ENCODE results near the gene MGAT5B.

MGAT5B gene

DNA sequence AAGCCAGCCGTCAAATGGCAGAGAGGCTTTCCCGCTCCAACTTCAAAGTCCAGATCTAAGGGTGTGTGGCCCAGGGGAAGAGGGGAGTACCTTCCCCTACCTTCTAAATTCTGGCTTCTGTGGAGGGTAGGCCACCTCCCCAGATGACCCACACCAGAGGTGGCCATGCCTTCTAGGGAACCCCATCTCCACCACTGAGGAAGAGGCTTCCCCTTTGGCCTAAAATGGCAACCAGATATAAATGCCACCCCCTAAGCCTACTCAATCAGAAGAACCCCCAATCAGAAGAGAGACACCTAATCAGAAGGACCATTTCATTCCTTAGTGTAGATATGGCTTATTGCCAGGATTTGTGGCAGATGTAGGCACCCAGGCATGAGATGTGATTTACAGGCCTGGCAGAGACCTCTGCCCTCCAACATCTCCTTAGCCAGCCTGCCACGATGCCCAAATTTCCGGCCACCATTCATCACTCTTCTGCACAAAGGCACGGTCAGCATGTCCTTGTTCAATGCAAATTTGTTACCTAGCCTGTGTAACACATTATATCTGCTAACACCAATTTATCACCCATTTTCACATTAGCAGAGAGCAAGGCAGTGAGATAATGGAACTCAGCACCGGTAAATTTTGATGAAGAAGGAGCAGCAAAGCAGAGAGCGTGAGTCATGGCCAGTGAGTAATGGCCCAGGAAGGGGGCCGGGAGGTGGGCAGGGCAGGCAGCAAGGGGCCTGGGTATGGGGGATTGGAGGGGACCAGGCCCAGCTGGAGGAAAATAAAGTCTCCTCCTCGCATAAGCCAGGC is 1.2 kb upstream of the MGAT5B start:
- Histone ChIP-seq H3K9me3 (ENCODE audit: control insufficient read depth in 5 of 5, low read length in 5 of 5) (no peaks in the 10 kb centered on the region), H3K4me1 (ENCODE audit: control insufficient read depth in 5 of 5, insufficient read depth in 5 of 5, low read length in 5 of 5) (peaks cover 0 to 20% (median 11%) of the 10 kb centered on the region in 5 donors), H3K9ac (ENCODE audit: low read length in 5 of 5) (no peak overlapping the region), H3K27ac (ENCODE audit: low read depth, low read length) (no peak overlapping the region), H3K4me3 (ENCODE audit: low read depth in 1 of 5, low read length in 5 of 5) (no peak overlapping the region), H3K36me3 (ENCODE audit: control insufficient read depth in 5 of 5, insufficient read depth in 5 of 5, low read length in 5 of 5) (no peaks in the 10 kb centered on the region), H3K27me3 (ENCODE audit: control insufficient read depth in 5 of 5, insufficient read depth in 4 of 5, low read length in 5 of 5) (peaks cover 19 to 50% (median 46%) of the 10 kb centered on the region in 5 donors)

DNA sequence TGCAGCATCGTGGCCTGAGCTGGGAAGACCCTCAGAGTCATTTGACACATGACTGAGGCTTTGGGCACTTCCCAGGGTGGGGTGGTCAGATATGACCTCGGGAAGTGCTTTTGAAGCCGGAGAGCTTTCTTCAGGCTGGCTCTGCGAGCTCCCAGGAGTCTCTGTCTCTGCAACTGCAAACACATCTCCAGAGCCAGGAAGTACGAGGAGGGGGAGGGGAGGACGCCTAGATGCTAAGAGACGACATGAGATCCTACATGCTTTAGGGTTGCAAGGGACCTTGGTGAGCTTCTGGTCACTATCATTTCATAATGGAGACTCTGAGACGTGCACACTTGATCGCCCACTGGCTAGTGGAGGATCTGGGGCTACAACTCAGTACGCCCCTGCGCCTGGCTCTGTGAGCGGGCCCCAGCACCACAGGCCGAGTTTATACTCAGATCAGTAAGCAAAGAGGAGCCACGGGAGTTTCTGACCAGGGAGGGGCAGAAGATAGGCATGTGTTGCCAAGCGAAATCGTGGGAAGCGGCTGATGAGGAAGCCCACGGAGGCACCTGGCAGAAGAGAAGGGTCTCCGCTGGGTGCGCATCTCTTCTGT is 527 bp upstream of the MGAT5B start:
- H3K9ac ChIP-seq (ENCODE audit: low read length in 5 of 5), result no peak overlapping the region
- H3K4me3 ChIP-seq (ENCODE audit: low read depth in 1 of 5, low read length in 5 of 5), result no peak overlapping the region

DNA sequence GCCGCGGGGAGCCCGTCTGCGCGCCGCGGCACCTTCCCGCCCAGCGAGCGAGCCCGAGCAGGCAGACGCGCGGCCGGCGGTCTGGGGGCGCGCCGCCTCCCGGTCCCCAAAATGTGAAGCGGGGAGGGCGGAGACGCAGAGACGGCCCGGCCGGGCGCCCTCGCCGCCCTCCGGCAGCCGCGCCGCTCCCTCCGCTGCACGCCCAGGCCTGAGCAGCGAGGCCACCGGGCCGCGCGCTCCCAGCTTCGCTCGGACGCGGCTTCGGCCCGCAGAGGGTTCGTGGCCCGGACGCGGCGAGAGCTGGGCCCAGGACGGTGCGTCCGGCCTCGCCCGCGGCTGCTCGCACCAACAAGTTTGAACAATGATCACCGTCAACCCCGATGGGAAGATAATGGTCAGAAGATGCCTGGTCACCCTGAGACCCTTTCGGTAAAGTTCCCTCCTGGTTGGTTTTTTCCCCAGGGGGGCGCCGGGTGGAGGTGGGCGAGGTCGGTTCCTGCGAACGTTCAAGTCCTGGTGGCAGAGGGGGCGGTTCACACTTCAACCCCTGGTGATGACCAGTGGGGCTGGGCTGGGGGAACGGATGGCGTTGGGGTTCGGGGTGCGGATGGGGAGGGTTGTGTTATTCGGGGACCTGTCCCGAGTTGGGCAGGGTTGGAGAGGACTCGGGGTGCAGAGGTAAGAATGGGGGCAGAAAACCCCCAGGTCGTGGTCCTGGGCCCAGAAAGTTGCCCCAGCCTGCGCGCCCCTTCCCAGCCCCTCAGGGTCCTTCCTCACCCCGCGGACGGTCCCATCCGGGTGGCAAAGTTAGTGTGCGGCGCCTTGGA is 678 bp downstream of the MGAT5B start:
- Histone ChIP-seq H3K9me3 (ENCODE audit: control insufficient read depth in 5 of 5, low read length in 5 of 5) (no peaks in the 10 kb centered on the region), H3K9ac (ENCODE audit: low read length in 5 of 5) (peak overlapping the region in 1 of 5 donors; percentile 11)

More for the DNA sequence above, 527 bp upstream of the MGAT5B start:
- Histone ChIP-seq H3K36me3 (ENCODE audit: control insufficient read depth in 5 of 5, insufficient read depth in 5 of 5, low read length in 5 of 5) (no peaks in the 10 kb centered on the region), H3K27ac (ENCODE audit: low read depth, low read length) (no peak overlapping the region), H3K4me1 (ENCODE audit: control insufficient read depth in 5 of 5, insufficient read depth in 5 of 5, low read length in 5 of 5) (peaks cover 0 to 20% (median 11%) of the 10 kb centered on the region in 5 donors), H3K9me3 (ENCODE audit: control insufficient read depth in 5 of 5, low read length in 5 of 5) (no peaks in the 10 kb centered on the region), H3K27me3 (ENCODE audit: control insufficient read depth in 5 of 5, insufficient read depth in 4 of 5, low read length in 5 of 5) (peaks cover 19 to 52% (median 48%) of the 10 kb centered on the region in 5 donors)

DNA sequence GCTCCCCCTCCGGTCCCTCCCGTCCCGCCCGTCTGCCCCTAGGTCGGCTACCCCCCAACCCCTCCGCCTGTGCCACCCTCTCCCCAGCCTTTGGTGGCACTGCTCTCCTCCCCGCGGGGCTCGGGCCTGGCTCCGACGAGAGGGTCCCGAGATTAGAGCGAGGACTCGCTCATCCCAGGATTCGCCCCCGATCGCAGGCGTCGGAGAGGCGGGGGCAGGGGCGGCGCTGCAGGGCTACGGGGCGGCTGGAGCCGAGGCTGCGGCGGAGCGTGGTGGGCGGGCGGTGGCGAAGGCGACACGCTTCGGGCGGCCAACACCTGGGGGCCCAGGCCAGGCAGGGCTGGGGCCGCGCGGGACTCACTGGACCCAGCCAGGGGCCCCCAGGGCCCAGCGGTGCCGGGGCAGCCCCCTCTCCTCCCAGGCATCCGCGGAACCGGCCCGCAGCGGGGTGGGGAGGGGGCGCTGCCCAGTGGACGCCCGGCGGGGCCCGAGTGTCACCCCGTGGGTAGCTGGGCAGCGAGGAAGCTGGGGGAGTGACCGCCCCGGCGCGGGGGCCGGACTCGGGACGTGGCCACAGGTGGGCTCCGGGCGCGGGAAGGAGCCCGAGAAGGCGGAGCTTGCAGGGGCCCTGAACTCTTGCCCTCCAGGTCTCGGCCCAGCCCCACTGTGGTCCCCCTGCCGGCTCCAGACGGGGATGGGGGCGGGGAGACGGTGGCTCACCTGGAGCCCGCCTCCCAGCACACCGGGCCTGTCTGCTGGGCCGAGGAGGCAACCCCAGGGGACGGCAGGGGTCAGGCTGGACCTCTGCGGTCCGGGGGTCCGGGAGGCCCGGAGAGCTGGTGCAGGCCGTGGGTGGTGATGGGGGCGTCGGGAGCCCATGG is 1.5 kb downstream of the MGAT5B start:
- Histone ChIP-seq H3K27ac (ENCODE audit: low read depth, low read length) (no peak overlapping the region), H3K36me3 (ENCODE audit: control insufficient read depth in 5 of 5, insufficient read depth in 5 of 5, low read length in 5 of 5) (no peaks in the 10 kb centered on the region), H3K4me3 (ENCODE audit: low read depth in 1 of 5, low read length in 5 of 5) (no peak overlapping the region), H3K9ac (ENCODE audit: low read length in 5 of 5) (no peak overlapping the region), H3K4me1 (ENCODE audit: control insufficient read depth in 5 of 5, insufficient read depth in 5 of 5, low read length in 5 of 5) (peaks cover 0 to 20% (median 11%) of the 10 kb centered on the region in 5 donors), H3K27me3 (ENCODE audit: control insufficient read depth in 5 of 5, insufficient read depth in 4 of 5, low read length in 5 of 5) (peaks cover 19 to 60% (median 55%) of the 10 kb centered on the region in 5 donors), H3K9me3 (ENCODE audit: control insufficient read depth in 5 of 5, low read length in 5 of 5) (no peaks in the 10 kb centered on the region)

More for the DNA sequence above, 678 bp downstream of the MGAT5B start:
- Histone ChIP-seq H3K27ac (ENCODE audit: low read depth, low read length) (no peak overlapping the region), H3K36me3 (ENCODE audit: control insufficient read depth in 5 of 5, insufficient read depth in 5 of 5, low read length in 5 of 5) (no peaks in the 10 kb centered on the region), H3K4me3 (ENCODE audit: low read depth in 1 of 5, low read length in 5 of 5) (peak overlapping the region in 4 of 5 donors; percentile 29 to 62 (median 44)), H3K27me3 (ENCODE audit: control insufficient read depth in 5 of 5, insufficient read depth in 4 of 5, low read length in 5 of 5) (peaks cover 21 to 61% (median 52%) of the 10 kb centered on the region in 5 donors), H3K4me1 (ENCODE audit: control insufficient read depth in 5 of 5, insufficient read depth in 5 of 5, low read length in 5 of 5) (peaks cover 0 to 20% (median 11%) of the 10 kb centered on the region in 5 donors)

DNA sequence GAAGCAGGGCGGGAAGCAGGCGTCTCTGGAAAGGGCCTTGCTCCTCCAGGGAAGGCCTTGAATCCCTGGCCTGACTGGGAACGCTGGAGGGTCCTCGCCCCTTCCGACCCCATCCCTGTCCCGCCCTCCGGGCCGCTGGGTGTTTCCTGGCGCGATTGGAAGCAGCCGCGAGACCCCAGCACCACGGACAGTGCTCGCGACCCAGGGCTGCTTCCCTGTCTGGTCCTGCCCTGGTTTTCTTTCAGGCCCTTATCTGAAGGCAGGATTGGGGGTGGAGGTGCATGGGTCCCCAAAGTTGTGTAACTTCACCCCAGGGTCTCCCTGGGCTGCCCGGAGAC is 2.1 kb downstream of the MGAT5B start:
- Histone ChIP-seq H3K27me3 (ENCODE audit: control insufficient read depth in 5 of 5, insufficient read depth in 4 of 5, low read length in 5 of 5) (peaks cover 19 to 56% (median 52%) of the 10 kb centered on the region in 5 donors), H3K27ac (ENCODE audit: low read depth, low read length) (no peak overlapping the region), H3K4me3 (ENCODE audit: low read depth in 1 of 5, low read length in 5 of 5) (no peak overlapping the region), H3K9me3 (ENCODE audit: control insufficient read depth in 5 of 5, low read length in 5 of 5) (peaks cover 0 to 2% (median 0%) of the 10 kb centered on the region in 5 donors), H3K9ac (ENCODE audit: low read length in 5 of 5) (no peak overlapping the region), H3K4me1 (ENCODE audit: control insufficient read depth in 5 of 5, insufficient read depth in 5 of 5, low read length in 5 of 5) (peaks cover 0 to 20% (median 11%) of the 10 kb centered on the region in 5 donors), H3K36me3 (ENCODE audit: control insufficient read depth in 5 of 5, insufficient read depth in 5 of 5, low read length in 5 of 5) (no peaks in the 10 kb centered on the region)

DNA sequence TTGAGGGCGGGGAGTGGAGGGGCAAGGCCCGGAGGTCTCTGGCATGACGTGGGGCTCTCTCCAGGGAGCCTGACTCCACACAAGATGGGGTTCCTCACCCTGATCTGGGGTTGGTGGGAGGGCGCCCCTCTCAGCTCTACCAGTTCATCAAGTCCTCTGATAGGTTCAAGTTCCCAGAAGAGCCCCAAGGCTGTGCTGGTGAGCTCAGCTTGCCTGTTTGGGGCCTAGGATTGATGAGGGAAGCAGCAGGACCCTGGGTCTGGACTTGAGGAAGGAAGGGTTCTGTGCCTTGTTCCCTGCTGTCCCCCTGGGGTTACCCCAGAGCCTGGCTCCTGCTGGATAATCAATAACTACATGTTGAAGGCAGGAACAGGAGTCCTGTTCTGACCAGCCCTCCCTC is 3.5 kb downstream of the MGAT5B start:
- Histone ChIP-seq H3K9me3 (ENCODE audit: control insufficient read depth in 5 of 5, low read length in 5 of 5) (peaks cover 0 to 7% (median 0%) of the 10 kb centered on the region in 5 donors), H3K27me3 (ENCODE audit: control insufficient read depth in 5 of 5, insufficient read depth in 4 of 5, low read length in 5 of 5) (peaks cover 19 to 56% (median 48%) of the 10 kb centered on the region in 5 donors), H3K27ac (ENCODE audit: low read depth, low read length) (no peak overlapping the region), H3K4me1 (ENCODE audit: control insufficient read depth in 5 of 5, insufficient read depth in 5 of 5, low read length in 5 of 5) (peaks cover 0 to 20% (median 11%) of the 10 kb centered on the region in 5 donors), H3K9ac (ENCODE audit: low read length in 5 of 5) (no peak overlapping the region), H3K36me3 (ENCODE audit: control insufficient read depth in 5 of 5, insufficient read depth in 5 of 5, low read length in 5 of 5) (no peaks in the 10 kb centered on the region), H3K4me3 (ENCODE audit: low read depth in 1 of 5, low read length in 5 of 5) (no peak overlapping the region)

DNA sequence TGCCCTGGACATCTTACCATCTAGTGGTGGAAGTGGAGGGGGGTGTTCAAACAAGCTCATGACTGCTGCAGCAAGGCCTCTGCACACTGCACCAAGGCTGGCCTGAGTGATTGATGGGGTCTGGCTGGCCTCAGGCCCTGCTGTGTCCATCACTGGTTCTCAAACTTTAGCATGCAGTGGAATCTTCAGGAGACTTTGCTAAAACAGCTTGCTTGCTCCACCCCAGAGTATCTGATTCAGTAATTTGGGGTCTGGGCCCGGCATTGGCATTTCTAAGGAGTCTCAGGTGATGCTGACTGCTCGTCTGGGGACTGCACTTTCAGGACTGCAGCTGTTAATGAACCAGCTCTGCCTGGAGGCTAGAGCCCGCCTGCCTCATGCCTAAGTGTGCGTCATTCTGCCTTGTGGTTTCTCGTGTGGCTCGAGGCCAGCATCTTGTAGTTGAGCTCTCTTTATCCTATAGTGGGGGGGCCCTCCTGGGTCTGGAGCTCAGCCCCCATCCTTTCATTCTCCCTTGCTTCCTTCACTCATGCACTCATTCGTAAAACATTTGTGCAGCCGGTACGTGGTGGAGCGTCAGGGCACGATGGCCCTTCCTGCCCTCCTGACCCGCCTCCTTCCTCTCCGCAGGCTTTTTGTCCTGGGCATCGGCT is 4.1 kb downstream of the MGAT5B start:
- Histone ChIP-seq H3K4me3 (ENCODE audit: low read depth in 1 of 5, low read length in 5 of 5) (no peak overlapping the region), H3K36me3 (ENCODE audit: control insufficient read depth in 5 of 5, insufficient read depth in 5 of 5, low read length in 5 of 5) (no peaks in the 10 kb centered on the region), H3K27ac (ENCODE audit: low read depth, low read length) (no peak overlapping the region), H3K27me3 (ENCODE audit: control insufficient read depth in 5 of 5, insufficient read depth in 4 of 5, low read length in 5 of 5) (peaks cover 19 to 54% (median 41%) of the 10 kb centered on the region in 5 donors), H3K4me1 (ENCODE audit: control insufficient read depth in 5 of 5, insufficient read depth in 5 of 5, low read length in 5 of 5) (peaks cover 0 to 20% (median 11%) of the 10 kb centered on the region in 5 donors), H3K9me3 (ENCODE audit: control insufficient read depth in 5 of 5, low read length in 5 of 5) (peaks cover 0 to 7% (median 0%) of the 10 kb centered on the region in 5 donors), H3K9ac (ENCODE audit: low read length in 5 of 5) (no peak overlapping the region)

DNA sequence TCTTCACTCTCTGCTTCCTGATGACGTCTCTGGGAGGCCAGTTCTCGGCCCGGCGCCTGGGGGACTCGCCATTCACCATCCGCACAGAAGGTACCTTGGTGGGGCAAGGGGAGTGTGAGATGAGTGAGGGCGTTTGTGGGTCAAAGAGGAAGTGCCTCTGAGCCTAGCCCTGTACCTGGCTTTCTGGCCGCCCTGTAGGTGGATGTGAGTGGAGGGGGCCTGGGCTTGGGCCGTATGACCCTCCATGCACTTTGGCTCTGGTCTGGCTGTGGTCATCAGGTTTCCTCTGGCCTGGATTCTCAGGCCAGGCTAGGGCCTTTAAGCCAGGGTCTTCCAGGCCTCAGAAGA is 4.6 kb downstream of the MGAT5B start:
- Histone ChIP-seq H3K4me3 (ENCODE audit: low read depth in 1 of 5, low read length in 5 of 5) (no peak overlapping the region), H3K9me3 (ENCODE audit: control insufficient read depth in 5 of 5, low read length in 5 of 5) (peaks cover 0 to 7% (median 0%) of the 10 kb centered on the region in 5 donors), H3K9ac (ENCODE audit: low read length in 5 of 5) (no peak overlapping the region), H3K36me3 (ENCODE audit: control insufficient read depth in 5 of 5, insufficient read depth in 5 of 5, low read length in 5 of 5) (no peaks in the 10 kb centered on the region), H3K4me1 (ENCODE audit: control insufficient read depth in 5 of 5, insufficient read depth in 5 of 5, low read length in 5 of 5) (peaks cover 0 to 16% (median 7%) of the 10 kb centered on the region in 5 donors), H3K27me3 (ENCODE audit: control insufficient read depth in 5 of 5, insufficient read depth in 4 of 5, low read length in 5 of 5) (peaks cover 19 to 49% (median 36%) of the 10 kb centered on the region in 5 donors), H3K27ac (ENCODE audit: low read depth, low read length) (no peak overlapping the region)

DNA sequence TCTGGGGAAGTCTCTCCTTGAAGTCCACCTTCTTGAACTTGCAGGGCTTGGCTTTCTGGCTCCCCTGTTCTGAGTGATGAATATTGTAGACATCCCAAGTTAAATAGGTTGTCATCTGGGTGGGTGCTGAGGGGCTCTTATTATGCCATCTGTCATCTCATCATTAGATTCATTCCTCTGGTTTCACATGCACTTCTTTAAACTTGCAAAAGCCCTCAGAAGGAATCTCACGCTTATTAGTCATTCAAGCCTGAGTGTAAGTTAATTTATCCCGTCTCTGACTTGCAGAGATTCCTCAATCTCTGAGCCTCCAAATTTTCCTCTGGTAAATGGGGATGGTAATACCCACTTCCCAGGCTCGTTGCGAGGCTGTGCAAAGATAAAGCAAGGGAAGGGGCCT is 5.7 kb downstream of the MGAT5B start:
- Histone ChIP-seq H3K27me3 (ENCODE audit: control insufficient read depth in 5 of 5, insufficient read depth in 4 of 5, low read length in 5 of 5) (peaks cover 19 to 48% (median 37%) of the 10 kb centered on the region in 5 donors), H3K9ac (ENCODE audit: low read length in 5 of 5) (no peak overlapping the region), H3K27ac (ENCODE audit: low read depth, low read length) (no peak overlapping the region), H3K9me3 (ENCODE audit: control insufficient read depth in 5 of 5, low read length in 5 of 5) (peaks cover 0 to 7% (median 0%) of the 10 kb centered on the region in 5 donors), H3K4me1 (ENCODE audit: control insufficient read depth in 5 of 5, insufficient read depth in 5 of 5, low read length in 5 of 5) (peaks cover 0 to 10% (median 3%) of the 10 kb centered on the region in 5 donors), H3K4me3 (ENCODE audit: low read depth in 1 of 5, low read length in 5 of 5) (no peak overlapping the region), H3K36me3 (ENCODE audit: control insufficient read depth in 5 of 5, insufficient read depth in 5 of 5, low read length in 5 of 5) (no peaks in the 10 kb centered on the region)

Measured in subcutaneous abdominal adipose tissue (tissue), 5 donors.